PC-9 (cell line): ENCODE measurements around the gene FBLIM1. TPM values are rescaled to one million over a fixed set of nuclear protein-coding genes. Genes with fewer than 3 reads are reported as not detected.

ENCODE experiments used
- BruUV-seq: library from RNA; stranded (reverse); fragments of 400-500 nt; replicated peaks from 2 replicates; lab custom pipeline; 2021; lab: Mats Ljungman, UMichigan
- CTCF ChIA-PET: fragments of 300-600 bp; sonication (Branson Sonifier 250); formaldehyde crosslinking; loops from one replicate; lab custom pipeline; 2022; ENCODE audit warnings: antibody characterized with exemption; lab: Charles Lee
- POLR2A ChIA-PET: fragments of 300-600 bp; sonication (Branson Sonifier 250); formaldehyde crosslinking; loops from one replicate; lab custom pipeline; 2022; ENCODE audit warnings: antibody characterized with exemption; ENCODE audit not compliant: unreplicated experiment; lab: Charles Lee
- DNase-seq, 2 experiments: peaks; one replicate each; pipeline versions ENCODE4 v3.0.0 to v3.0.0-alpha.2; 2015 to 2022; ENCODE audit warnings: mixed read lengths in 1 of 2
- H2AFZ ChIP-seq: fragments of 200-600 bp; sonication (generic); 2 replicates; pipeline ENCODE4 v1.8.1; 2017; ENCODE audit warnings: antibody characterized with exemption
- H3F3A ChIP-seq: fragments of 200-600 bp; sonication (generic); 2 replicates; pipeline ENCODE4 v1.8.1; 2017; ENCODE audit warnings: antibody characterized with exemption, mild to moderate bottlenecking, low read depth; ENCODE audit not compliant: insufficient read depth
- H3K27ac ChIP-seq: fragments of 200-600 bp; sonication (generic); 2 replicates; pipeline ENCODE4 v1.6.1; 2016; ENCODE audit warnings: mixed run types
- H3K27me3 ChIP-seq: fragments of 200-600 bp; sonication (generic); 2 replicates; pipeline ENCODE4 v1.6.1; 2016; ENCODE audit warnings: low read depth, mixed run types; ENCODE audit not compliant: insufficient read depth
- H3K36me3 ChIP-seq: fragments of 200-600 bp; sonication (generic); 2 replicates; pipeline ENCODE4 v1.6.1; 2016; ENCODE audit warnings: low read depth, mixed run types
- H3K4me1 ChIP-seq: fragments of 200-600 bp; sonication (generic); replicated peaks from 2 replicates; pipeline ENCODE4 v1.6.1; 2016; ENCODE audit warnings: mixed run types; ENCODE audit not compliant: insufficient read depth
- H3K4me2 ChIP-seq: fragments of 200-600 bp; sonication (generic); 2 replicates; pipeline ENCODE4 v1.6.1; 2017; ENCODE audit warnings: mixed run types
- H3K4me3 ChIP-seq: fragments of 200-600 bp; sonication (generic); 2 replicates; pipeline ENCODE4 v1.6.1; 2016; ENCODE audit warnings: mixed run types
- H3K79me2 ChIP-seq: fragments of 200-600 bp; sonication (generic); 2 replicates; pipeline ENCODE4 v1.6.1; 2017; ENCODE audit warnings: low read depth, mixed run types
- H3K9me2 ChIP-seq: fragments of 200-600 bp; sonication (generic); 2 replicates; pipeline ENCODE4 v1.8.1; 2017; ENCODE audit warnings: mild to moderate bottlenecking; ENCODE audit not compliant: insufficient read depth
- H3K9me3 ChIP-seq: fragments of 200-600 bp; sonication (generic); 2 replicates; pipeline ENCODE4 v1.8.1; 2016; ENCODE audit warnings: low read depth; ENCODE audit not compliant: insufficient read depth
- H4K20me1 ChIP-seq: fragments of 200-600 bp; sonication (generic); 2 replicates; pipeline ENCODE4 v1.8.1; 2017; ENCODE audit not compliant: insufficient read depth
- CTCF ChIP-seq: fragments of 200-600 bp; sonication (generic); conservative IDR thresholded peaks from 2 replicates; pipeline ENCODE4 v1.6.1; 2017; ENCODE audit warnings: mixed run types, antibody characterized with exemption, mild to moderate bottlenecking, moderate library complexity
- EZH2 ChIP-seq: fragments of 200-600 bp; sonication (generic); IDR thresholded peaks from 2 replicates; pipeline ENCODE4 v1.8.0; 2017; ENCODE audit warnings: antibody characterized with exemption, low read depth
- intact Hi-C: fragments of 100-400 bp; cut with micrococcal nuclease; formaldehyde crosslinking; loops from one replicate; pipeline ENCODE4 v1.10.0; 2022; ENCODE audit not compliant: unreplicated experiment
- total RNA-seq: library from RNA; stranded (reverse); gene quantifications from 2 replicates; pipeline ENCODE4 v1.2.3, GENCODE V29; 2021

FBLIM1 gene
- total RNA-seq, 1 experiment from 2014 or later: 57.2 TPM

GRCh38 chr1:15734901-15735300 is 23.7 kb upstream of the FBLIM1 start:
- Histone ChIP-seq H3K36me3 (no peaks in the 10 kb centered on the region), H3K4me1 (no peaks in the 10 kb centered on the region), H3K79me2 (no peaks in the 10 kb centered on the region), H3K27me3 (no peaks in the 10 kb centered on the region), H4K20me1 (no peaks in the 10 kb centered on the region), H3K27ac (no peak overlapping the region), H3K4me2 (no peak overlapping the region), H3K4me3 (no peak overlapping the region), H3K9me3 (no peaks in the 10 kb centered on the region), H3F3A (no peaks in the 10 kb centered on the region), H3K9me2 (no peaks in the 10 kb centered on the region), H2AFZ (no peak overlapping the region)
- ChIA-PET POLR2A (no interaction called here), CTCF (interaction anchor here (0.6 kb wide), 1 partner anchor 141 kb away, joined by 3 read pairs; no protein-coding TSS in a partner anchor)
- intact Hi-C loops: no loop called here
- TF ChIP-seq EZH2: no peak
- no peak for TF ChIP-seq CTCF
- no peak for DNase-seq
- BruUV-seq: no TSS peak

GRCh38 chr1:15735304-15736037 is 23.1 kb upstream of the FBLIM1 start:
- POLR2A ChIA-PET: no interaction called here

More at GRCh38 chr1:15735304-15736037, 23.1 kb upstream of the FBLIM1 start:
- H3F3A ChIP-seq: no peaks in the 10 kb centered on the region
- no peak for DNase-seq
- H3K27ac ChIP-seq: no peak overlapping the region
- no peaks in the 10 kb centered on the region for H3K36me3 ChIP-seq
- H4K20me1 ChIP-seq: no peaks in the 10 kb centered on the region
- H3K4me2 ChIP-seq: no peak overlapping the region
- H3K27me3 ChIP-seq: no peaks in the 10 kb centered on the region
- BruUV-seq: no TSS peak
- H3K9me3 ChIP-seq: no peaks in the 10 kb centered on the region
- H3K4me3 ChIP-seq: no peak overlapping the region
- TF ChIP-seq EZH2: no peak
- no peak for TF ChIP-seq CTCF
- no peaks in the 10 kb centered on the region for H3K79me2 ChIP-seq
- CTCF ChIA-PET: interaction anchor here (0.6 kb wide), 1 partner anchor 141 kb away, joined by 3 read pairs; no protein-coding TSS in a partner anchor
- H3K4me1 ChIP-seq: no peaks in the 10 kb centered on the region
- H3K9me2 ChIP-seq: no peaks in the 10 kb centered on the region
- intact Hi-C loops: no loop called here
- no peak overlapping the region for H2AFZ ChIP-seq
